H1 (cell line): ENCODE results near the gene FRS2. TPM values are rescaled to one million over a fixed set of nuclear protein-coding genes. Genes with fewer than 3 reads are reported as not detected.

Source experiments
- TBP ChIP-seq: IDR thresholded peaks from 2 replicates; pipeline ENCODE4 v1.6.1; 2011; ENCODE audit warnings: low read depth, low read length, improper control_type of control experiment
- polyA plus RNA-seq, 7 experiments: library from polyadenylated mRNA; depleted of rRNA in 3 of 7; stranded (reverse) in 5 of 7; unstranded in 2 of 7; fragments of >200 nt in 5 of 7; fragments of 200-250 nt in 2 of 7; gene quantifications; 1 replicate in 5 of 7; 2 replicates in 1 of 7; 4 replicates in 1 of 7; pipeline versions ENCODE4 v1.2.1 to v1.2.3, GENCODE V29; 2011 to 2013; ENCODE audit warnings: missing spikeins in 2 of 7, mixed read lengths in 2 of 7
- total RNA-seq: library from RNA; stranded (reverse); fragmentation: NEBNext Ultra II Directional; extraction: Animal tissue kit (Norgen Biotek cat#: 25700); gene quantifications from 2 replicates; pipeline ENCODE4 v1.2.1, GENCODE V29; 2021

FRS2 gene
- total and polyA plus RNA-seq, 2 of the 8 experiments (the other 6 are each of a cell fraction or from before 2014, with no cell fraction given): 10.3 to 35.8 TPM

DNA sequence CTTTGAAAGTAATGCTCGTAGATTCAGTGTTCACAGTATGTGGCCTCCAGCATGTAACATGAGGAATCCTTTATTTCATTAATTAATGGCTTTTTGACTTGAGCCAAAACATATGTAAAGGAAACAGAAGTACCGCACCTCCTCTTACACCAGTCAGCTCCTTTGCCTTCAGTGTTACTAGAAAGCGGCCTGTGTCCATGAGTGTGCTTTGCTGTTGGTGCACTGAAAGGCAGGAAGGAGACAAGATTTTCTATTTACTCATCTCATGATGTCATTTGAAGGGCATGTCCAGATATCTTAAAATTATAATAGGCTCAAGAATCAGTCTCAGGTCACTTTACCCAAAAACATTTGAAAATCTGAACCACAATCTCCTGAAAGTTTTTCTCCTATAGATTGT lies 105.2 kb downstream of the FRS2 start (continued):
- TF ChIP-seq TBP: no peak
